ENCODE results near the gene NCDN. TPM values are rescaled to one million over a fixed set of nuclear protein-coding genes. Genes with fewer than 3 reads are reported as not detected.

Gene NCDN
- total RNA-seq, 4 donors from 2014 or later = 6.3 to 10.5 (median 7.9) TPM

DNA sequence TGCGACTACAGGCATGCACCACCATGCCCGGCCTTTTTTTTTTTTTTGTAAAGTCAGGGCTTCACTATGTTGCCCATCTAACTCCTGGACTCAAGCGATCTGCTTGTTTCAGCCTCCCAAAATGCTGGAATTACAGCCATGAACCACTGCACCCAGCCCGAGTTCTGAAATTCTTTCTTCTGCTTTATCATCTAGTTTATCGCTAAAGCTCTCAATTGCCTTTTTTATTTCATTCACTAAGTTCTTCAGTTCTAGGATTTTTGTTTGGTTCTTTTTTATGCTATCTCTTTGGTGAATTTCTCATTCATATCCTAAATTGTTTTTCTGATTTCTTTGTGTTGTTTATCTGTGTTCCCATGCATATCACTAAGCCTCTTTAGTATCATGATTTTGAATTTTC is 27.4 kb upstream of the NCDN start:
- TF ChIP-seq, protein P1, sequence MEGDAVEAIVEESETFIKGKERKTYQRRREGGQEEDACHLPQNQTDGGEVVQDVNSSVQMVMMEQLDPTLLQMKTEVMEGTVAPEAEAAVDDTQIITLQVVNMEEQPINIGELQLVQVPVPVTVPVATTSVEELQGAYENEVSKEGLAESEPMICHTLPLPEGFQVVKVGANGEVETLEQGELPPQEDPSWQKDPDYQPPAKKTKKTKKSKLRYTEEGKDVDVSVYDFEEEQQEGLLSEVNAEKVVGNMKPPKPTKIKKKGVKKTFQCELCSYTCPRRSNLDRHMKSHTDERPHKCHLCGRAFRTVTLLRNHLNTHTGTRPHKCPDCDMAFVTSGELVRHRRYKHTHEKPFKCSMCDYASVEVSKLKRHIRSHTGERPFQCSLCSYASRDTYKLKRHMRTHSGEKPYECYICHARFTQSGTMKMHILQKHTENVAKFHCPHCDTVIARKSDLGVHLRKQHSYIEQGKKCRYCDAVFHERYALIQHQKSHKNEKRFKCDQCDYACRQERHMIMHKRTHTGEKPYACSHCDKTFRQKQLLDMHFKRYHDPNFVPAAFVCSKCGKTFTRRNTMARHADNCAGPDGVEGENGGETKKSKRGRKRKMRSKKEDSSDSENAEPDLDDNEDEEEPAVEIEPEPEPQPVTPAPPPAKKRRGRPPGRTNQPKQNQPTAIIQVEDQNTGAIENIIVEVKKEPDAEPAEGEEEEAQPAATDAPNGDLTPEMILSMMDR (IDR thresholded peaks at IDR 0.05; ENCODE audit: low read depth) = no peak

DNA sequence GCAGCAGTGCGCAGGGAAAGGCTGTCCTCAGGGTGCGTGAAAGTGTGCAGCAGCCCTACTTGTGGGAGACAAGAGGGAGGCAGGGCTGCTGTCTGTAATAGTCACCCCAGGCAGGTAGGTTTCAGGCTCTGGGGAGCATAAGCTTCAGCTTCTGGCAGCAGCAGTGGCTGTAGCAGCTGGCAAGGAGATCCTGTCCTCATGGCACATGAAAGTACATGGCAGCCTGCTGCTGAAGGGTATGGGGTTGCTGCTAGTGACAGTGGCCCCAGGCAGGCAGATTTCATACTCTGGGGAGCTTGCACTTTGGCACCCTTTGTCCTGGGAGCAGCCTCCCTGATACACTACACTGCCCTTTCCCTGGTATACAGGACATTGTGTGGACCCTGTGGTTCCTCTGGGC is 26.7 kb upstream of the NCDN start:
- TF ChIP-seq, protein P1 (IDR thresholded peaks at IDR 0.05; ENCODE audit: low read depth) = no peak

DNA sequence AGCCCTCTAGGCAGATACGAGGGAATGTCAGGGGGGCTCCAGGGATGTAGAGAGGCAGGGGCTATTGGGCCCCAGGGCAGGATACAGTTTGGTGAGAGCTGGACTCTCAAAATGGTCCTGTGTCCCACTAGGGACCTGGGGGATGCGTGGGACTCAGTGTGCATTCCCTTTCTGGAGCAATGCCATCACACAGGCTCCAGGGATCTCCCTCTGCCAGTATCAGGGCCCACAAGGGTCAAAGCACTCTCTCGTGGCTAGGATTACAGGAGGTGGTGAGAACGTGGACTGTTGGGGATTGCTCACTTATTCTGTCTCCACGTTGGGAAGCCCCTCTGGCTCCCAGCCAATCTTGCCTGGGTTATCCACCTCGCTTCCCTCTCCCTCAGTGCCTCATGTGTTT is 26.2 kb upstream of the NCDN start:
- TF ChIP-seq, protein P1 (IDR thresholded peaks at IDR 0.05; ENCODE audit: low read depth) = no peak

DNA sequence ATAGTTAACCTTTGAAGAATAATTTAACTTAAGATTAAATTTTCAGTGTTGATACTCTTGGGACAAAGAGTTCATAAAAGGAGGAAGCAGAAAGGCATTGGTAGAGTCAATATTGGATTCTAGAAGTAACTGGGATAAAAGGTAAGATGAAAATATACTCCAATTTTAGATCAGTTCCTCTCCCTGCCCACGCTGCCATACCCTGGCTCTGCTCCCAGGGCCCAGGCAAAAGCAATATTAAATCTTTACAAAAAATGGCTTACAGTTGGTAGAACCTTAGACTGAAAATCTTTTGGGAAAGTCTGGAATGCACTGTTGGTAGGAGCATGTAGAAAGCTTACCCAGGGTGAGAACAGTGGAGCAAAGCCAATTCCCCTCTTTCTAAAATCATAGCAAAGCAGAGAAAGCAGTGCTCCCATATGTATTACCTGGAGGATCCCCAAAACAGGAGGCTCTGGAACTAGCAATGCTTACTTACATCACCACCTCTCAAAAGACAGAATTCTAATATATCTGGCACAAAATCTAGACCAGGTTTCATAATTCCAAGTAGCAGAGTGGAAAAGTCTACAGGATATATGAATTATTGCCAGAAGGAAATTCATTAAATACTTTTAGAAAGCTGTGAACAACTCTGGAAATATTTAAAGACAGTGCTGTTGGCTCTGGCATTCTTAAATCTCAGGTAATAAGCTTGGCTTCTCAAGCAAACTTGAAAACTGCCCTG is 24.9 kb upstream of the NCDN start:
- TF ChIP-seq, protein P1 (IDR thresholded peaks at IDR 0.05; ENCODE audit: low read depth) = no peak

DNA sequence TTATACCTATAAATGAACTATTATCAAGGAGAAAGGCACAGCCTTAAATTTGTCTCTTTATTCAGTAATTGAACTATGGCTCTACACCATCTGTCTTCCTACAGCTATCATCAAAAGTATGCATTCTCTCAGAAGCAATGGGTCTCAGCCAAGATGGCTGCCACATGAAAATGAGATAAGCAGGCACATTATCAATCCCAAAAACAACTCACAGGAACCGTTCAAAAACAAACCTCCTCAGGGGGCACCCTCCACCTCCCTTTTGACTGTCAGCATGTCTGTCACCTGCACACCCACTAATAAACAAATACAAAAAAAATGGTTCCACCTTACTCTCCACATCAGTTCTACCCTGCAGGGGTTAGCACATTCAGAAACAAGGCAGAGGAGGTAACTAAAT is 24.0 kb upstream of the NCDN start:
- TF ChIP-seq, protein P1 (IDR thresholded peaks at IDR 0.05; ENCODE audit: low read depth) = no peak

DNA sequence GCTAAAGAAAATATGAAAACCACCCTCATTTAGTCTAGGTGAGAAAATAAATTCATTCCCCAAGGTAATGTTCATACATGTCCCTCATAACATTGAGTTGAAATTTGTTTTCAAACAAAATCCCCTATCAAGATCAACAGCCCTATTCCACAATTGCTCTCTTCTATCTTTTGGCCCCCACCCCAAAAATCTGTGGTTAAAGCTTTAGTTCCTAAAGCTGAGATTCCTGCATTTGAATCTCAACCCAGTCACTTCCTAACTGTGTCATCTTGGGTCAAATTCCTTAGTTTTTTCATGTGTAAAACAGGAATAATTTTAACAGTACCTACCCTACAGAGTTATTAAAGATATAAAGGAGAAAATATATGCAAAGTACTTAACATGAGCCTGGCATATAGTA is 22.4 kb upstream of the NCDN start:
- TF ChIP-seq, protein P1 (IDR thresholded peaks at IDR 0.05; ENCODE audit: low read depth) = no peak

DNA sequence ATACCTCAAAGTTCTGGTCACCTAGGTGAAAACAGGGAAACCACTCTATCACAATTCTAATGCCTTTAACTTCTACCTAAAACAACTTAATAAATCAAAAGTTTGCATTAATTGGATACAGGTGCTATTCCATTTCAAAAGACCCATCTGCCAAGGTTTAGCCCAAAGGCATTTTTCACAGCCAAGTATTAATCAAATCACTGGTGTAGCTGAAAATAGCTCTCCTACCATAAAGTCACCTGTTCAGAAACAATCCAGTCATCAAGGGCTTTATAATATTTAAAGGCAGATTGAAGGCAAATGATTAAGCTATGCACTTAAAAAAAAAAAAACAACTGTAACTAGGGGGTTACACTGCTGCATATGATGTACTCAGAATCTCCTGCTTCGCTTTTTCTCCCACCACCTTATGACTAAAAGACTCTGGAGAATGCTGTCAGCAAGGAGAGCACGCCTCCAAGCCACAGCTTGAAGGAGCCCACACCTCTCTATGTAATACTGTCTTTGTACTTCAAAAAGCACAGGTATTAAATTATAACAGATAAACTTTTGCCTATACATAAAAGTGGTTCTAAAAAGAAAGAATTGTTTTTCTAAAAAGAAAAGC is 20.9 kb upstream of the NCDN start:
- TF ChIP-seq, protein P1 (IDR thresholded peaks at IDR 0.05; ENCODE audit: low read depth) = no peak
